Large intestine (tissue), 3 donors: ENCODE results near the gene FBXL13. TPM values are rescaled to one million over a fixed set of nuclear protein-coding genes. Genes with fewer than 3 reads are reported as not detected.
A peak's percentile ranks its signal among the peaks of the same experiment; 100 is the strongest.
"Not testable (repeated sequence)": the region's sequence is repeated elsewhere in the genome, so short reads cannot be mapped to it uniquely, and the experiment has no call there.

Experiments used
- DNase-seq, 2 donors: peaks; one replicate each; pipeline versions ENCODE4 v3.0.0 to v3.0.0-alpha.2; 2013
- H3K27ac ChIP-seq: one replicate; pipeline ENCODE4 v1.5.1; 2013; ENCODE audit warnings: low read length
- H3K27me3 ChIP-seq: 2 replicates; pipeline ENCODE4 v1.6.1; 2013; ENCODE audit warnings: low read length; ENCODE audit not compliant: control insufficient read depth, insufficient read depth
- H3K36me3 ChIP-seq: 2 replicates; pipeline ENCODE4 v1.6.1; 2013; ENCODE audit warnings: low read length; ENCODE audit not compliant: control insufficient read depth, insufficient read depth
- H3K4me1 ChIP-seq: one replicate; pipeline ENCODE4 v1.6.1; 2013; ENCODE audit warnings: low read length; ENCODE audit not compliant: control insufficient read depth, insufficient read depth
- H3K4me3 ChIP-seq: one replicate; pipeline ENCODE4 v1.5.1; 2013; ENCODE audit warnings: low read length
- H3K9me3 ChIP-seq: one replicate; pipeline ENCODE4 v1.6.1; 2013; ENCODE audit warnings: mild to moderate bottlenecking, low read depth, low read length, moderate library complexity; ENCODE audit not compliant: control insufficient read depth
- WGBS: methylation state at CpG from one replicate; pipeline ENCODE4 v1.1.5; 2013; ENCODE audit warnings: low lambda C conversion rate; ENCODE audit not compliant: insufficient coverage; 5-methylcytosine and 5-hydroxymethylcytosine counted together
- polyA plus RNA-seq: library from polyadenylated mRNA; unstranded; fragments of 120-200 nt; gene quantifications from one replicate; pipeline ENCODE4 v1.2.1, GENCODE V29; 2013

The FBXL13 gene
- polyA plus RNA-seq, 1 donor = 0.70 TPM

GRCh38 chr7:103065667-103066066, 8.9 kb downstream of the FBXL13 start:
- Histone ChIP-seq H3K27ac (no peak overlapping the region), H3K9me3 (peaks cover 5% of the 10 kb centered on the region), H3K36me3 (no peaks in the 10 kb centered on the region), H3K4me1 (no peaks in the 10 kb centered on the region), H3K4me3 (no peak overlapping the region), H3K27me3 (no peaks in the 10 kb centered on the region)
- no CpG with 5 or more reads among the region's 1 CpG for WGBS
- DNase-seq = no peak

DNA sequence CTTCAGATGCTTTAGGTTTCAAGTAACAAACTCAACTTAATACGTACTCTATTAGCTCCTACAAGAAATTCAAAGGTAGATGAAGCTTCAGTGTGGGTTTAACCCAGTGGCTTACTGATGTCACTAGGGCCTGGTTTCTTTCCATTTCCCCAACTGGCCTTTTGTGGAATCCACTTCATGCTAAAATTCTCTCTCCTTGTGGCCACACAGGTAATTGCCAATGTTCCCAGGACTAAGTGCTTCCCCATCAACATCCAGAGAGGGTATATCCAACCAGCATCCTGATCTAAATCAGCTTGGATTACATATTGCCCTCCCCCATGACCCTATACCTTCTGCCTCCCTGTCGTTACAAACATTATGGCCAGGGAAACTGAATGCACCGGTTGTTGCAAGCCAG, 10.7 kb downstream of the FBXL13 start:
- no peaks in the 10 kb centered on the region for H3K27me3 ChIP-seq

GRCh38 chr7:103059471-103059870, 15.1 kb downstream of the FBXL13 start:
- H3K9me3 ChIP-seq = no peaks in the 10 kb centered on the region
- WGBS = 67% methylated on average over 1 of the region's 2 CpGs
- H3K27ac ChIP-seq = no peak overlapping the region

More for the DNA sequence above, 10.7 kb downstream of the FBXL13 start:
- WGBS = 90% methylated on average over 2 of the region's 3 CpGs
- Histone ChIP-seq H3K9me3 (peaks cover 3% of the 10 kb centered on the region), H3K36me3 (no peaks in the 10 kb centered on the region), H3K4me3 (no peak overlapping the region), H3K27ac (no peak overlapping the region), H3K4me1 (no peaks in the 10 kb centered on the region)
- no peak for DNase-seq

GRCh38 chr7:103058122-103058521, 16.5 kb downstream of the FBXL13 start:
- no peak for DNase-seq
- Histone ChIP-seq H3K27ac (no peak overlapping the region), H3K36me3 (no peaks in the 10 kb centered on the region), H3K4me3 (no peak overlapping the region), H3K4me1 (no peaks in the 10 kb centered on the region), H3K27me3 (no peaks in the 10 kb centered on the region), H3K9me3 (no peaks in the 10 kb centered on the region)

More at GRCh38 chr7:103059471-103059870, 15.1 kb downstream of the FBXL13 start:
- Histone ChIP-seq H3K36me3 (no peaks in the 10 kb centered on the region), H3K4me1 (no peaks in the 10 kb centered on the region), H3K27me3 (no peaks in the 10 kb centered on the region), H3K4me3 (no peak overlapping the region)
- no peak for DNase-seq

- not testable (repeated sequence) for H3K4me1 ChIP-seq, DNase-seq, H3K36me3 ChIP-seq, H3K4me3 ChIP-seq, H3K9me3 ChIP-seq, H3K27me3 ChIP-seq, H3K27ac ChIP-seq
- WGBS = no CpG with 5 or more reads among the region's 1 CpG
Observed at GRCh38 chr7:103056006-103056405, 18.6 kb downstream of the FBXL13 start.

GRCh38 chr7:103051519-103051918, 23.1 kb downstream of the FBXL13 start:
- no peak overlapping the region for H3K27ac ChIP-seq
- no peak for DNase-seq
- no peaks in the 10 kb centered on the region for H3K4me1 ChIP-seq
- no peaks in the 10 kb centered on the region for H3K36me3 ChIP-seq
- no peak overlapping the region for H3K4me3 ChIP-seq
- H3K27me3 ChIP-seq = no peaks in the 10 kb centered on the region
- WGBS = no CpG with 5 or more reads among the region's 6 CpGs
- H3K9me3 ChIP-seq = no peaks in the 10 kb centered on the region

DNA sequence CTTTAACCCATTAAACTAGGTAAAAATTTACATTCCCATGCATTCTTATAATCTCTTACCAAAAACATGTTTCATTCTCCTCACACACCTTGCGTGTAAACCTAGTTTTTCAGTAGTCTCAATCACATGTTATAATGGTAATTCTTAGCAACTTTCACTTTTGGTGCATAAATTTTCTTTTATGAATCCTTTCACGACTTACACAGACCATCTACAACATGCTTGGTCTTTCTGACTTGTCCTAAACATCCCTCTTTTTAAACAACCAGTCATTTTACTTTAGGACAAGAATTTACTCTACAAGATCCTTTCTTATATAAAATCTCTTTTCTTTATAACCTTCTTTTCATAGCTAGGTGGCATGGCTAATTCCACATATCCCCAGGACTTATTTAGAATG, 25.8 kb downstream of the FBXL13 start:
- Histone ChIP-seq H3K36me3 (no peaks in the 10 kb centered on the region), H3K27ac (no peak overlapping the region), H3K4me3 (no peak overlapping the region), H3K4me1 (no peaks in the 10 kb centered on the region), H3K9me3 (no peaks in the 10 kb centered on the region), H3K27me3 (no peaks in the 10 kb centered on the region)
- DNase-seq = no peak
- 93% methylated on average over 2 of the region's 2 CpGs for WGBS

- not testable (repeated sequence) for DNase-seq, H3K36me3 ChIP-seq, H3K27me3 ChIP-seq, H3K4me1 ChIP-seq, H3K27ac ChIP-seq, H3K9me3 ChIP-seq, H3K4me3 ChIP-seq
- WGBS = no CpG with 5 or more reads among the region's 1 CpG
Observed at GRCh38 chr7:103041815-103042214, 32.8 kb downstream of the FBXL13 start.

GRCh38 chr7:103037823-103038739, 36.5 kb downstream of the FBXL13 start:
- H3K36me3 ChIP-seq, H3K4me3 ChIP-seq, H3K27me3 ChIP-seq, H3K27ac ChIP-seq, H3K9me3 ChIP-seq, H3K4me1 ChIP-seq: not testable (repeated sequence)
- peak in 1 of 2 donors; percentile 3 for DNase-seq
- no CpG with 5 or more reads among the region's 20 CpGs for WGBS

GRCh38 chr7:103037476-103037822, 37.1 kb downstream of the FBXL13 start:
- H3K27ac ChIP-seq = no peak overlapping the region
- no peaks in the 10 kb centered on the region for H3K27me3 ChIP-seq
- no peaks in the 10 kb centered on the region for H3K4me1 ChIP-seq
- WGBS = no CpG with 5 or more reads among the region's 1 CpG
- no peak overlapping the region for H3K4me3 ChIP-seq
- H3K36me3 ChIP-seq = no peaks in the 10 kb centered on the region
- no peak for DNase-seq
- H3K9me3 ChIP-seq = peaks cover 6% of the 10 kb centered on the region

DNA sequence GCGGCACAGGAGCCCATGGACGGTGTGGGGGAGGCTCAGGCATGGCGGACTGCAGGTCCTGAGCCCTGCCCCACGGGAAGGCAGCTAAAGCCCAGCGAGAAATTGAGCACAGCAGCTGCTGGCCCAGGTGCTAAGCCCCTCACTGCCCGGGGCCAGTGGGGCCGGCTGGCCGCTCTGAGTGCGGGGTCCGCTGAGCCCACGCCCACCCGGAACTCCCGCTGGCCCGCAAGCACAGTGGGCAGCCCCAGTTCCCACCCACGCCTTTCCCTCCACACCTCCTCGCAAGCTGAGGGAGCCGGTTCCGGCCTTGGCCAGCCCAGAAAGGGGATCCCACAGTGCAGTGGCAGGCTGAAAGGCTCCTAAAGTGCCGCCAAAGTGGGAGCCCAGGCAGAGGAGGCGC, 40.3 kb downstream of the FBXL13 start:
- not testable (repeated sequence) for H3K4me1 ChIP-seq, H3K27me3 ChIP-seq, DNase-seq, H3K27ac ChIP-seq, H3K9me3 ChIP-seq, H3K36me3 ChIP-seq, H3K4me3 ChIP-seq
- no CpG with 5 or more reads among the region's 20 CpGs for WGBS
